ENCODE results near the gene ZNF343. TPM values are rescaled to one million over a fixed set of nuclear protein-coding genes. Genes with fewer than 3 reads are reported as not detected.

Gene ZNF343
- total RNA-seq, 1 experiment from 2014 or later, result 13.4 TPM

- BruUV-seq (replicated peaks), result no TSS peak
- Histone ChIP-seq H3K36me3 (ENCODE audit: control insufficient read depth, insufficient read depth, low read length) (peaks cover 76% of the 10 kb centered on the region), H3K27me3 (ENCODE audit: control insufficient read depth, insufficient read depth, low read length) (no peaks in the 10 kb centered on the region), H3K9me3 (ENCODE audit: control insufficient read depth, insufficient read depth, low read depth, low read length) (no peaks in the 10 kb centered on the region), H3K27ac (ENCODE audit: low read length) (no peak overlapping the region), H3K4me1 (ENCODE audit: control insufficient read depth, insufficient read depth, low read length) (peaks cover 11% of the 10 kb centered on the region), H3K4me3 (ENCODE audit: low read depth in 2 of 2, low read length in 2 of 2) (no peak overlapping the region)
- intact Hi-C loops (cut with micrococcal nuclease; ENCODE audit: unreplicated experiment) (no loop called here), in situ Hi-C loops (cut with HindIII; ENCODE audit: low pct_unique_long_range_greater_than_20kb, low sequenced_read_pairs) (no loop called here)
- TF ChIP-seq SIN3A (IDR thresholded peaks at IDR 0.05; ENCODE audit: borderline replicate concordance, insufficient read depth, low read depth, low read length) (no peak), CTCF (IDR thresholded peaks at IDR 0.05) (no peak)
- CTCF ChIA-PET, result no interaction called here
- no peak for ATAC-seq
- POLR2A ChIA-PET, result no interaction called here
- no peak for DNase-seq (ENCODE audit: low read depth, low spot score)
Observed at GRCh38 chr20:2463616-2464365, 44.9 kb downstream of the ZNF343 start.

GRCh38 chr20:2462484-2462883, 46.2 kb downstream of the ZNF343 start:
- POLR2A ChIA-PET, result interaction anchor here (0.7 kb wide), 1 partner anchor 429 kb away, joined by 5 read pairs; no protein-coding TSS in a partner anchor
- in situ Hi-C loops (cut with HindIII; ENCODE audit: low pct_unique_long_range_greater_than_20kb, low sequenced_read_pairs), result no loop called here
- intact Hi-C loops (cut with micrococcal nuclease; ENCODE audit: unreplicated experiment), result no loop called here
- TF ChIP-seq REST (IDR thresholded peaks at IDR 0.05; ENCODE audit: insufficient read depth in 1 of 2, low read depth in 2 of 2, low read length in 1 of 2) (no peak), SIN3A (IDR thresholded peaks at IDR 0.05; ENCODE audit: borderline replicate concordance, insufficient read depth, low read depth, low read length) (no peak), POLR2AphosphoS5 (IDR thresholded peaks at IDR 0.05; ENCODE audit: low read depth, low read length) (no peak), CTCF (IDR thresholded peaks at IDR 0.05) (no peak), TCF7L2 (IDR thresholded peaks at IDR 0.05; ENCODE audit: low read depth, low read length) (no peak)
- ATAC-seq (no peak), DNase-seq (ENCODE audit: low read depth, low spot score) (no peak)
- CTCF ChIA-PET, result interaction anchor here (0.6 kb wide), 1 partner anchor 64 kb away, joined by 4 read pairs; no protein-coding TSS in a partner anchor
- no peak overlapping the region for H3K4me3 ChIP-seq (ENCODE audit: low read depth in 2 of 2, low read length in 2 of 2)
- no TSS peak for BruUV-seq (replicated peaks)
- H3K27ac ChIP-seq (ENCODE audit: low read length), result no peak overlapping the region
- peaks cover 69% of the 10 kb centered on the region for H3K36me3 ChIP-seq (ENCODE audit: control insufficient read depth, insufficient read depth, low read length)
- no peaks in the 10 kb centered on the region; the same call in 1 of the 2 replicates for H3K4me1 ChIP-seq (ENCODE audit: control insufficient read depth, insufficient read depth, low read length)
- no peaks in the 10 kb centered on the region for H3K27me3 ChIP-seq (ENCODE audit: control insufficient read depth, insufficient read depth, low read length)
- H3K9me3 ChIP-seq (ENCODE audit: control insufficient read depth, insufficient read depth, low read depth, low read length), result no peaks in the 10 kb centered on the region
